ENCODE data around the gene TNFRSF14. TPM values are rescaled to one million over a fixed set of nuclear protein-coding genes. Genes with fewer than 3 reads are reported as not detected.

TNFRSF14 gene
- total and polyA plus RNA-seq, 2 of the 13 experiments (the other 11 are each of a cell fraction or from before 2014, with no cell fraction given) = 11.9 to 49.9 TPM

DNA sequence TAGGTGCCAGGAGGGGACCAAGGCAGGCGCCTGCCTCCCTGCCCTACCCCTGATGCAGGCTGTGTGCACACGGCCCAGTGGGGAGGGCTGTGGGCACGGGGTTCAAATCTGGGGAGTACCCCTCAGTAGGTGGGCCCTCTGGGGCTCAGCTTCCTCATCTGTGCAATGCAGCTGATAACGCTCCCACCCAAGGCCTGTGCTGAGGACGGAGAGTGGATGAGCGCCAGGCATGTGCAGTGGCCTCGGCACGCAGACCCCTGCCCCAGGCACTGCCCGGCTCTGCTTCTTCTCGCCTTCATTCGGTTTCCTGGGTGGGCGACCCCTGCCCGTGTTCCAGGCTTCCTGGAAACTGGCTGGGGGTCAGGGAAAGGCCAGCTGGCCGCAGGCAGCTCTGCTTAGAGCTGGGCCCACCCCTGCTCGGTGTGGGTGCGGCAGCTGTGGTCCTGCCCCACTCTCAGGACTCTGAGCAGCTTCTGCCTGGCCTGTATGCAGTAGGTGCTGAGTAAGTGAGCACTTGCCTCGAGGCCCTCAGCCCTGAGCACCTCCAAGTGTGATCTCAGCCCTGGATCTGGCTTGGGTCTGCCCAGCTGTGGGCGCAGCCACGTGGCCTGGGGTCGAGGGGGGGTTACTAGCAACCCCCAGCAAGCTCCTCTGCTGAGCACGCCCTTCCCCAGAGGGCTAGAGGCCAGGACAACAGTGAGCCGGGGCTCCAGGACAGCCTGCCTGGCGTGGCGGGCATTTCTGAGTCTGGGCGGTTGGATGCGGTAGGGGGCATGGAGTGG is 11.9 kb upstream of the TNFRSF14 start:
- Histone ChIP-seq H4K20me1 (ENCODE audit: insufficient read depth, low read length) (no peaks in the 10 kb centered on the region), H3K79me2 (ENCODE audit: insufficient read depth, low read length) (no peaks in the 10 kb centered on the region), H3K4me1 (ENCODE audit: insufficient read depth, low read length) (peaks cover 71% of the 10 kb centered on the region), H3K9me3 (ENCODE audit: low read length) (no peaks in the 10 kb centered on the region), H3K27ac (ENCODE audit: extremely low read length, insufficient read depth, low read length) (no peak overlapping the region), H3K27me3 (ENCODE audit: control insufficient read depth in 1 of 2, insufficient read depth in 2 of 2, low read length in 2 of 2) (peaks cover 4 to 6% of the 10 kb centered on the region in 2 experiments; a peak in 2 of 5 replicates), H3K36me3 (replicated peaks in 1 of 2; ENCODE audit: control insufficient read depth in 1 of 2, insufficient read depth in 2 of 2, low read length in 2 of 2) (no peaks in the 10 kb centered on the region), H3K9ac (ENCODE audit: insufficient read depth, low read depth, low read length) (peak overlapping the region; percentile 32), H2AFZ (ENCODE audit: low read length) (no peak overlapping the region), H3K4me3 (replicated peaks in 1 of 3; ENCODE audit: insufficient read depth in 1 of 3, low read depth in 2 of 3, low read length in 3 of 3) (peak overlapping the region in 1 of 3 experiments; percentile 60; a peak in 1 of 6 replicates), H3K4me2 (ENCODE audit: low read depth, low read length) (peak overlapping the region; percentile 83)
- ATAC-seq (no peak), DNase-seq (ENCODE audit: low spot score) (no peak), FAIRE-seq (no peak)
- ChIA-PET CTCF (ENCODE audit: low intra/inter-chr PET ratio, low total read pairs) (no interaction called here), POLR2A (interaction anchor here (0.7 to 3.4 kb wide), 6 partner anchors 10 to 131 kb away, joined by 3 to 29 read pairs (median 6); partner anchors contain the start of genes HES5, PANK4 and PEX10)
- BruUV-seq (replicated peaks) = no TSS peak
- in situ Hi-C loops (cut with HindIII; ENCODE audit: extremely low pct_ligation_motif_present, low pct_unique_long_range_greater_than_20kb) (no loop called here), intact Hi-C loops (cut with micrococcal nuclease; ENCODE audit: unreplicated experiment) (no loop called here)
- WGBS (ENCODE audit: low lambda C conversion rate) = 31% methylated on average over 8 of the region's 26 CpGs
- TF ChIP-seq NFATC3 (CRISPR knock-in tag; IDR thresholded peaks at IDR 0.05) (no peak), ETV5 (CRISPR knock-in tag; IDR thresholded peaks at IDR 0.05; ENCODE audit: borderline replicate concordance) (no peak), MATR3 (CRISPR knock-in tag; IDR thresholded peaks at IDR 0.05) (no peak), ZKSCAN8 (CRISPR knock-in tag; IDR thresholded peaks at IDR 0.05; ENCODE audit: borderline replicate concordance) (peak; percentile 89), HNRNPL (IDR thresholded peaks at IDR 0.05; ENCODE audit: low read depth, low read length) (0 out of 2 replicates have a peak, but pooled peaks have one; percentile 30), TEAD3 (CRISPR knock-in tag; optimal IDR thresholded peaks at IDR 0.05; ENCODE audit: borderline replicate concordance) (no peak), ATF7 (IDR thresholded peaks at IDR 0.05) (no peak), ATF7 (CRISPR knock-in tag; IDR thresholded peaks at IDR 0.05) (no peak), GLI4 (CRISPR knock-in tag; IDR thresholded peaks at IDR 0.05; ENCODE audit: borderline replicate concordance) (no peak), SUZ12 (IDR thresholded peaks at IDR 0.05; ENCODE audit: low read depth, low read length) (no peak), MTF2 (CRISPR knock-in tag; IDR thresholded peaks at IDR 0.05; ENCODE audit: borderline replicate concordance) (peak; percentile 12; the same call in 1 of the 2 replicates), PHF8 (CRISPR knock-in tag; IDR thresholded peaks at IDR 0.05) (0 out of 2 replicates have a peak, but pooled peaks have one; percentile 11), RARA (CRISPR knock-in tag; IDR thresholded peaks at IDR 0.05) (peak; percentile 49), RFX1 (IDR thresholded peaks at IDR 0.05) (no peak)
- TF ChIP-seq, protein P1, sequence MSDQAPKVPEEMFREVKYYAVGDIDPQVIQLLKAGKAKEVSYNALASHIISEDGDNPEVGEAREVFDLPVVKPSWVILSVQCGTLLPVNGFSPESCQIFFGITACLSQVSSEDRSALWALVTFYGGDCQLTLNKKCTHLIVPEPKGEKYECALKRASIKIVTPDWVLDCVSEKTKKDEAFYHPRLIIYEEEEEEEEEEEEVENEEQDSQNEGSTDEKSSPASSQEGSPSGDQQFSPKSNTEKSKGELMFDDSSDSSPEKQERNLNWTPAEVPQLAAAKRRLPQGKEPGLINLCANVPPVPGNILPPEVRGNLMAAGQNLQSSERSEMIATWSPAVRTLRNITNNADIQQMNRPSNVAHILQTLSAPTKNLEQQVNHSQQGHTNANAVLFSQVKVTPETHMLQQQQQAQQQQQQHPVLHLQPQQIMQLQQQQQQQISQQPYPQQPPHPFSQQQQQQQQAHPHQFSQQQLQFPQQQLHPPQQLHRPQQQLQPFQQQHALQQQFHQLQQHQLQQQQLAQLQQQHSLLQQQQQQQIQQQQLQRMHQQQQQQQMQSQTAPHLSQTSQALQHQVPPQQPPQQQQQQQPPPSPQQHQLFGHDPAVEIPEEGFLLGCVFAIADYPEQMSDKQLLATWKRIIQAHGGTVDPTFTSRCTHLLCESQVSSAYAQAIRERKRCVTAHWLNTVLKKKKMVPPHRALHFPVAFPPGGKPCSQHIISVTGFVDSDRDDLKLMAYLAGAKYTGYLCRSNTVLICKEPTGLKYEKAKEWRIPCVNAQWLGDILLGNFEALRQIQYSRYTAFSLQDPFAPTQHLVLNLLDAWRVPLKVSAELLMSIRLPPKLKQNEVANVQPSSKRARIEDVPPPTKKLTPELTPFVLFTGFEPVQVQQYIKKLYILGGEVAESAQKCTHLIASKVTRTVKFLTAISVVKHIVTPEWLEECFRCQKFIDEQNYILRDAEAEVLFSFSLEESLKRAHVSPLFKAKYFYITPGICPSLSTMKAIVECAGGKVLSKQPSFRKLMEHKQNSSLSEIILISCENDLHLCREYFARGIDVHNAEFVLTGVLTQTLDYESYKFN (CRISPR knock-in tag; conservative IDR thresholded peaks at IDR 0.05) = no peak
- TF ChIP-seq, protein P2, sequence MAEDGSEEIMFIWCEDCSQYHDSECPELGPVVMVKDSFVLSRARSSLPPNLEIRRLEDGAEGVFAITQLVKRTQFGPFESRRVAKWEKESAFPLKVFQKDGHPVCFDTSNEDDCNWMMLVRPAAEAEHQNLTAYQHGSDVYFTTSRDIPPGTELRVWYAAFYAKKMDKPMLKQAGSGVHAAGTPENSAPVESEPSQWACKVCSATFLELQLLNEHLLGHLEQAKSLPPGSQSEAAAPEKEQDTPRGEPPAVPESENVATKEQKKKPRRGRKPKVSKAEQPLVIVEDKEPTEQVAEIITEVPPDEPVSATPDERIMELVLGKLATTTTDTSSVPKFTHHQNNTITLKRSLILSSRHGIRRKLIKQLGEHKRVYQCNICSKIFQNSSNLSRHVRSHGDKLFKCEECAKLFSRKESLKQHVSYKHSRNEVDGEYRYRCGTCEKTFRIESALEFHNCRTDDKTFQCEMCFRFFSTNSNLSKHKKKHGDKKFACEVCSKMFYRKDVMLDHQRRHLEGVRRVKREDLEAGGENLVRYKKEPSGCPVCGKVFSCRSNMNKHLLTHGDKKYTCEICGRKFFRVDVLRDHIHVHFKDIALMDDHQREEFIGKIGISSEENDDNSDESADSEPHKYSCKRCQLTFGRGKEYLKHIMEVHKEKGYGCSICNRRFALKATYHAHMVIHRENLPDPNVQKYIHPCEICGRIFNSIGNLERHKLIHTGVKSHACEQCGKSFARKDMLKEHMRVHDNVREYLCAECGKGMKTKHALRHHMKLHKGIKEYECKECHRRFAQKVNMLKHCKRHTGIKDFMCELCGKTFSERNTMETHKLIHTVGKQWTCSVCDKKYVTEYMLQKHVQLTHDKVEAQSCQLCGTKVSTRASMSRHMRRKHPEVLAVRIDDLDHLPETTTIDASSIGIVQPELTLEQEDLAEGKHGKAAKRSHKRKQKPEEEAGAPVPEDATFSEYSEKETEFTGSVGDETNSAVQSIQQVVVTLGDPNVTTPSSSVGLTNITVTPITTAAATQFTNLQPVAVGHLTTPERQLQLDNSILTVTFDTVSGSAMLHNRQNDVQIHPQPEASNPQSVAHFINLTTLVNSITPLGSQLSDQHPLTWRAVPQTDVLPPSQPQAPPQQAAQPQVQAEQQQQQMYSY (CRISPR knock-in tag; IDR thresholded peaks at IDR 0.05) = no peak

Measured in HepG2 (cell line).